Measurements from ENCODE around the gene GIPC1. TPM values are rescaled to one million over a fixed set of nuclear protein-coding genes. Genes with fewer than 3 reads are reported as not detected.

GIPC1 gene
- total and polyA plus RNA-seq, 9 of the 15 experiments (the other 6 are each of a cell fraction or from before 2014, with no cell fraction given): 0.49 to 54.7 (median 24.8) TPM

DNA sequence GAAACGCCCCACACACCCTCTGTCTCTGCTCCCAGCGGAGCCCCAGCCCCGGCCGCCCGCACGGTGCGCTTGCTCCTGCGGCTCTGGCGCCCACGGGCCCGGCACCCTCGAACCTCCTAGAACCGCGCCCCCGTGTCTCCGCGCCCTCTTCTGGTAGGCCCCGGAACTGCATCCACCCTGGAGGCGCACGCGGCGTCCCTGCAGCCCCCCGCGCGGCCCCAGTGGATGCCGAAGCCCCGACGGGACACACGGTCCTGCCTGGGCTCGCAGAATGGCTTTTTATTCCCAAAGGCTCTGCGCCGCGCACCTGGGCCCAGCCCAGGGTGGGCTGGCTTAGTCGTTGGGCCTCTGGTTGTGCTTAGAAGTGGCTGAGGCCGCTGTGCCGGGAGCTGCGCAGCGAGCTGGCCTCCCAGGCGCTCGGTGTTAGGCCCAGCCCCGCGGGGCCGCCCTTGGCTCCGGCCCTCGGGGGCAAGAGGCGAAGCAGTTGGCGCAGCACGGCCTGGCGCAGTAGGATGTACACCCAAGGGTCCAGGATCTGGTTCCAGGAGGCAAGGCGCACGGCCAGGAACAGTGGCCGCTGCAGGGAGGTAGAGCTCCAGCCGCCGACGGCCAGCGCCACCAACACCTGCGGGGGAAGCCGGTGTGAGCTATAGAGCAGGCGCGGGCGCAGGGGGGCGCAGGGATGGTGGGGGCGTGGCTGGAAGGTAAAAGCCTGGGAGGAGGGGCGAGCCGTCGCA, 23.6 kb downstream of the GIPC1 start (continued):
- TF ChIP-seq MAFK (IDR thresholded peaks at IDR 0.05; ENCODE audit: low read length) (no peak), XRCC3 (IDR thresholded peaks at IDR 0.05) (no peak), ETV6 (IDR thresholded peaks at IDR 0.05; ENCODE audit: borderline replicate concordance in 1 of 2, low read depth in 2 of 2, low read length in 1 of 2) (peak in 1 of 2 experiments; percentile 40; a peak in 1 of 4 replicates), ETV6 (CRISPR knock-in tag; IDR thresholded peaks at IDR 0.05; ENCODE audit: borderline replicate concordance) (no peak), TCFL5 (CRISPR knock-in tag; conservative IDR thresholded peaks at IDR 0.05) (no peak), PCBP2 (IDR thresholded peaks at IDR 0.05; ENCODE audit: low read depth, low read length, poor library complexity, severe bottlenecking) (no peak), TOE1 (IDR thresholded peaks at IDR 0.05; ENCODE audit: borderline replicate concordance) (no peak), TOE1 (CRISPR knock-in tag; IDR thresholded peaks at IDR 0.05; ENCODE audit: borderline replicate concordance, low read depth) (no peak), HNRNPL (IDR thresholded peaks at IDR 0.05; ENCODE audit: low read depth, low read length) (no peak), NR2C1 (IDR thresholded peaks at IDR 0.05) (no peak), NR2C1 (tag; IDR thresholded peaks at IDR 0.05) (no peak), NCOA6 (IDR thresholded peaks at IDR 0.05) (no peak), BACH1 (tag; IDR thresholded peaks at IDR 0.05) (no peak), ESRRA (IDR thresholded peaks at IDR 0.05; ENCODE audit: borderline replicate concordance, low read depth) (peak; percentile 57), GATAD2B (IDR thresholded peaks at IDR 0.05; ENCODE audit: borderline replicate concordance) (peak; percentile 64), HIVEP1 (CRISPR knock-in tag; IDR thresholded peaks at IDR 0.05) (no peak), ZNF785 (CRISPR knock-in tag; IDR thresholded peaks at IDR 0.05) (no peak), SP1 (CRISPR knock-in tag; IDR thresholded peaks at IDR 0.05) (peak; percentile 31; the same call in 1 of the 2 replicates), POLR2G (IDR thresholded peaks at IDR 0.05; ENCODE audit: low read depth, low read length) (peak; percentile 81), NR3C1 (CRISPR knock-in tag; IDR thresholded peaks at IDR 0.05) (no peak), MAFF (IDR thresholded peaks at IDR 0.05; ENCODE audit: low read length) (no peak), MEF2D (tag; conservative IDR thresholded peaks at IDR 0.05; ENCODE audit: low read depth) (no peak)
- TF ChIP-seq, protein P1, sequence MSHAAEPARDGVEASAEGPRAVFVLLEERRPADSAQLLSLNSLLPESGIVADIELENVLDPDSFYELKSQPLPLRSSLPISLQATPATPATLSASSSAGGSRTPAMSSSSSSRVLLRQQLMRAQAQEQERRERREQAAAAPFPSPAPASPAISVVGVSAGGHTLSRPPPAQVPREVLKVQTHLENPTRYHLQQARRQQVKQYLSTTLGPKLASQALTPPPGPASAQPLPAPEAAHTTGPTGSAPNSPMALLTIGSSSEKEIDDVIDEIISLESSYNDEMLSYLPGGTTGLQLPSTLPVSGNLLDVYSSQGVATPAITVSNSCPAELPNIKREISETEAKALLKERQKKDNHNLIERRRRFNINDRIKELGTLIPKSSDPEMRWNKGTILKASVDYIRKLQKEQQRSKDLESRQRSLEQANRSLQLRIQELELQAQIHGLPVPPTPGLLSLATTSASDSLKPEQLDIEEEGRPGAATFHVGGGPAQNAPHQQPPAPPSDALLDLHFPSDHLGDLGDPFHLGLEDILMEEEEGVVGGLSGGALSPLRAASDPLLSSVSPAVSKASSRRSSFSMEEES (CRISPR knock-in tag; IDR thresholded peaks at IDR 0.05): 0 out of 2 replicates have a peak, but pooled peaks have one; percentile 4
- TF ChIP-seq, protein P2, sequence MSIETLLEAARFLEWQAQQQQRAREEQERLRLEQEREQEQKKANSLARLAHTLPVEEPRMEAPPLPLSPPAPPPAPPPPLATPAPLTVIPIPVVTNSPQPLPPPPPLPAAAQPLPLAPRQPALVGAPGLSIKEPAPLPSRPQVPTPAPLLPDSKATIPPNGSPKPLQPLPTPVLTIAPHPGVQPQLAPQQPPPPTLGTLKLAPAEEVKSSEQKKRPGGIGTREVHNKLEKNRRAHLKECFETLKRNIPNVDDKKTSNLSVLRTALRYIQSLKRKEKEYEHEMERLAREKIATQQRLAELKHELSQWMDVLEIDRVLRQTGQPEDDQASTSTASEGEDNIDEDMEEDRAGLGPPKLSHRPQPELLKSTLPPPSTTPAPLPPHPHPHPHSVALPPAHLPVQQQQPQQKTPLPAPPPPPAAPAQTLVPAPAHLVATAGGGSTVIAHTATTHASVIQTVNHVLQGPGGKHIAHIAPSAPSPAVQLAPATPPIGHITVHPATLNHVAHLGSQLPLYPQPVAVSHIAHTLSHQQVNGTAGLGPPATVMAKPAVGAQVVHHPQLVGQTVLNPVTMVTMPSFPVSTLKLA (conservative IDR thresholded peaks at IDR 0.05): peak; percentile 25 to 51; a peak in 1 of 4 replicates
- TF ChIP-seq, protein P3, sequence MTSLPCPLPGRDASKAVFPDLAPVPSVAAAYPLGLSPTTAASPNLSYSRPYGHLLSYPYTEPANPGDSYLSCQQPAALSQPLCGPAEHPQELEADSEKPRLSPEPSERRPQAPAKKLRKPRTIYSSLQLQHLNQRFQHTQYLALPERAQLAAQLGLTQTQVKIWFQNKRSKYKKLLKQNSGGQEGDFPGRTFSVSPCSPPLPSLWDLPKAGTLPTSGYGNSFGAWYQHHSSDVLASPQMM (CRISPR knock-in tag; IDR thresholded peaks at IDR 0.05): no peak
- TF ChIP-seq, protein P4, sequence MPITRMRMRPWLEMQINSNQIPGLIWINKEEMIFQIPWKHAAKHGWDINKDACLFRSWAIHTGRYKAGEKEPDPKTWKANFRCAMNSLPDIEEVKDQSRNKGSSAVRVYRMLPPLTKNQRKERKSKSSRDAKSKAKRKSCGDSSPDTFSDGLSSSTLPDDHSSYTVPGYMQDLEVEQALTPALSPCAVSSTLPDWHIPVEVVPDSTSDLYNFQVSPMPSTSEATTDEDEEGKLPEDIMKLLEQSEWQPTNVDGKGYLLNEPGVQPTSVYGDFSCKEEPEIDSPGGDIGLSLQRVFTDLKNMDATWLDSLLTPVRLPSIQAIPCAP (CRISPR knock-in tag; IDR thresholded peaks at IDR 0.05; ENCODE audit: borderline replicate concordance): no peak

Measured in K562 (cell line).